Measurements from ENCODE around the gene PRRX2.

DNA sequence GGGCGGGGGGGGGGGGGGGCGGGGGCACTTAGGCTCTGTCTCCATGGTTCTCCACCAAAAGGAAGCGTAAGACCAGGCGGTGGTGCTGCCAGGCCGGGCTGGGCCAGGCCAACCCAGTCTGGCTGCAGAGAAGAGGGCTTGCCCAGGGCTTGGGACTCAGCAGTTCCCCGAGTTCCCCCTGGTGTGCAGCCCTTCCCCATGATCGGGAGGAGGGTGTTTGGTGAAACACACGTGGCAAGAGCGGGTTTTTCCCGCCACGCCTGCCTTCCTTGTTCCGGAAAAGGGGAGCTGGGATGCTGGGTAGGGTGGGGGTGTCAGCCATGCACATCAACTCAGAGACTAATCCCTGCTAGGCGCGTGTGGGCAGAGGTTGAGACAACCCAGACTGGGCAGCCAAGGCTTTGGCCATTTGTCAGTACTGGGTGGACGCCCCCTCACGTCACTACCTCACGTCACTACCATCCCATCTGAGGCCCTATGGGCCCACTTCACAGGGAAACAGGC is 32.9 kb downstream of the PRRX2 start:
- TF ChIP-seq, protein P1, sequence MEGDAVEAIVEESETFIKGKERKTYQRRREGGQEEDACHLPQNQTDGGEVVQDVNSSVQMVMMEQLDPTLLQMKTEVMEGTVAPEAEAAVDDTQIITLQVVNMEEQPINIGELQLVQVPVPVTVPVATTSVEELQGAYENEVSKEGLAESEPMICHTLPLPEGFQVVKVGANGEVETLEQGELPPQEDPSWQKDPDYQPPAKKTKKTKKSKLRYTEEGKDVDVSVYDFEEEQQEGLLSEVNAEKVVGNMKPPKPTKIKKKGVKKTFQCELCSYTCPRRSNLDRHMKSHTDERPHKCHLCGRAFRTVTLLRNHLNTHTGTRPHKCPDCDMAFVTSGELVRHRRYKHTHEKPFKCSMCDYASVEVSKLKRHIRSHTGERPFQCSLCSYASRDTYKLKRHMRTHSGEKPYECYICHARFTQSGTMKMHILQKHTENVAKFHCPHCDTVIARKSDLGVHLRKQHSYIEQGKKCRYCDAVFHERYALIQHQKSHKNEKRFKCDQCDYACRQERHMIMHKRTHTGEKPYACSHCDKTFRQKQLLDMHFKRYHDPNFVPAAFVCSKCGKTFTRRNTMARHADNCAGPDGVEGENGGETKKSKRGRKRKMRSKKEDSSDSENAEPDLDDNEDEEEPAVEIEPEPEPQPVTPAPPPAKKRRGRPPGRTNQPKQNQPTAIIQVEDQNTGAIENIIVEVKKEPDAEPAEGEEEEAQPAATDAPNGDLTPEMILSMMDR (conservative IDR thresholded peaks at IDR 0.05; ENCODE audit: low read depth in 2 of 2), result no peak
- TF ChIP-seq EZH2 (IDR thresholded peaks at IDR 0.05; ENCODE audit: low read depth, unreplicated experiment), result no peak

All from GM23338 (cell line).